Measurements from ENCODE around the gene CALR3. TPM values are rescaled to one million over a fixed set of nuclear protein-coding genes. Genes with fewer than 3 reads are reported as not detected.

CALR3 gene
- total RNA-seq, 2 donors from 2014 or later: not detected

- DNase-seq: peak; percentile 56
- Histone ChIP-seq H3K27me3 (no peaks in the 10 kb centered on the region), H3K4me3 (no peak overlapping the region), H3K4me1 (peaks cover 15% of the 10 kb centered on the region), H3K36me3 (no peaks in the 10 kb centered on the region), H3K27ac (no peak overlapping the region), H3K9me3 (no peaks in the 10 kb centered on the region), H3K9ac (ENCODE audit: low read depth in 2 of 2, low read length in 2 of 2) (no peak overlapping the region)
- intact Hi-C loops (cut with DNase I): no loop called here
- TF ChIP-seq CTCF (IDR thresholded peaks at IDR 0.05): no peak
Observed at GRCh38 chr19:16446724-16447368, 49.1 kb downstream of the CALR3 start.

- Histone ChIP-seq H3K4me3 (no peak overlapping the region), H3K27ac (no peak overlapping the region), H3K36me3 (no peaks in the 10 kb centered on the region), H3K27me3 (no peaks in the 10 kb centered on the region), H3K4me1 (peaks cover 15% of the 10 kb centered on the region), H3K9ac (ENCODE audit: low read depth in 2 of 2, low read length in 2 of 2) (peak overlapping the region in 1 of 2 donors; percentile 9), H3K9me3 (no peaks in the 10 kb centered on the region)
- no peak for DNase-seq
- no peak for TF ChIP-seq CTCF (IDR thresholded peaks at IDR 0.05)
- intact Hi-C loops (cut with DNase I): no loop called here
Observed at GRCh38 chr19:16446108-16446723, 49.8 kb downstream of the CALR3 start.

- Histone ChIP-seq H3K4me3 (no peak overlapping the region), H3K27me3 (no peaks in the 10 kb centered on the region), H3K9ac (ENCODE audit: low read depth in 2 of 2, low read length in 2 of 2) (peak overlapping the region in 1 of 2 donors; percentile 9), H3K27ac (no peak overlapping the region), H3K36me3 (no peaks in the 10 kb centered on the region), H3K4me1 (peaks cover 15% of the 10 kb centered on the region), H3K9me3 (no peaks in the 10 kb centered on the region)
- intact Hi-C loops (cut with DNase I): no loop called here
- no peak for TF ChIP-seq CTCF (IDR thresholded peaks at IDR 0.05)
- no peak for DNase-seq
Observed at GRCh38 chr19:16445238-16446107, 50.5 kb downstream of the CALR3 start.

- peaks cover 15% of the 10 kb centered on the region for H3K4me1 ChIP-seq
- intact Hi-C loops (cut with DNase I): no loop called here
- no peaks in the 10 kb centered on the region for H3K27me3 ChIP-seq
- DNase-seq: no peak
- H3K9me3 ChIP-seq: no peaks in the 10 kb centered on the region
- no peak overlapping the region for H3K9ac ChIP-seq (ENCODE audit: low read depth in 2 of 2, low read length in 2 of 2)
- no peak for TF ChIP-seq CTCF (IDR thresholded peaks at IDR 0.05)
- H3K27ac ChIP-seq: no peak overlapping the region
- H3K36me3 ChIP-seq: no peaks in the 10 kb centered on the region
- H3K4me3 ChIP-seq: no peak overlapping the region
Observed at GRCh38 chr19:16444269-16444600, 51.7 kb downstream of the CALR3 start.

GRCh38 chr19:16442386-16443276 lies 53.3 kb downstream of the CALR3 start:
- Histone ChIP-seq H3K36me3 (no peaks in the 10 kb centered on the region), H3K27ac (peak overlapping the region; percentile 47), H3K27me3 (no peaks in the 10 kb centered on the region), H3K9ac (ENCODE audit: low read depth in 2 of 2, low read length in 2 of 2) (peak overlapping the region in 1 of 2 donors; percentile 34), H3K9me3 (no peaks in the 10 kb centered on the region), H3K4me3 (no peak overlapping the region), H3K4me1 (peaks cover 15% of the 10 kb centered on the region)
- peak; percentile 81 for DNase-seq
- intact Hi-C loops (cut with DNase I): no loop called here
- no peak for TF ChIP-seq CTCF (IDR thresholded peaks at IDR 0.05)
